T-helper 22 cell (primary cell): ENCODE data around the gene CHD6.

ENCODE experiments used
- DNase-seq: peaks from one replicate; pipeline ENCODE4 v3.0.0-alpha.2; 2020; ENCODE audit warnings: low read depth

The CHD6 gene

DNA sequence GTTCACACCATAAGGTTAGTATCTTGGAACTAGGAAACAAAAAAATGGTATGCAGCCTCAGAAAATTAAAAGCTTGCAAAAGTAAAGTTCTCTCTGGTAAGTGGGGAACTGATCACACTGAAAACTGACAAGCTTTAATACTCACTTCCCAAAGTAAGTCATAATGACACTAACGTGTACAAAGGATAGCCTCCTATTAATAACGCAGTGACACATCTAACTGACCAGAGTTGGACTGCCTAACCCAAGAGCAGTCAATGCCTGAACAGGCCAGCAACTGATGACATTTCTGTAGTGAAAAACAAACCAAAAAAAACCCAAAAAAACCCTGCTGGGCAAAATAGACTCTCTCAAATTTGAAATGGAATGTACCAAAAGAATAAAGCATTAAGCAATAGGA is 30.7 kb downstream of the CHD6 start:
- DNase-seq = no peak

DNA sequence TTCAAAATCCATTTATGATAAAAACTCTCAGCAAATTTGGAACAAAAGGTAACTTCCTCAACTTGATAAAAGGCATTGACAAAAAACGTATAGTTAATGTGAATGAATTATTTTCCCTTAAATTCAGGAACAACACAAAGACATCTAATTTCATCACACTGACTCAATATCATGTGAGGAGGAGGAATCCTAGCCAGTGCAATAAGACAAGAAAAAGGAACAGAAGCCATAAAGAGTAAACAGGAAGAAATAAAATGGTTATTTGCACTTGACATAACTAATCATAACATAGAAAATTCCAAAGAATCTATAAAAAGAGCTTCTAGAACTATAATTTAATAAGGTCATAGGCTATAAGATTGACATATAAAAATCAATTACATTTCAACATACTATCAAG is 31.4 kb downstream of the CHD6 start:
- no peak for DNase-seq

DNA sequence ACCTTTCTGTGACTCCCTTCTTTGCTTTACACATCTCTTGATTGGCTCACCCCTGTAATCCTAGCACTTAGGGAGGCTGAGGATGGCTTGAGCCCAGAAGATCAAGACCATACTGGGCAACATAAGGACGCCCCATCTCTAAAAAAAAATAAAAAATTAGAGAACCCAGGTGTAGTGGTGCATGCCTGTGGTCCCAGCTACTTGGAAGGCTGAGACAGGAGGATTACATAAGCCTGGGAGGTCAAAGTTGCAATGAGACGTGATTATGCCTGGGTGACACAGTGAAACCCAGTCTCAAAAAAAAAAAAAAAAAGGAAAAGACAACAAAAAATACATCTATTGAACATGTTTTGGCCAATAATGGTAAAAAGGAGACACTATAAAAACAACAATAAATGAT is 37.8 kb downstream of the CHD6 start:
- DNase-seq = no peak

DNA sequence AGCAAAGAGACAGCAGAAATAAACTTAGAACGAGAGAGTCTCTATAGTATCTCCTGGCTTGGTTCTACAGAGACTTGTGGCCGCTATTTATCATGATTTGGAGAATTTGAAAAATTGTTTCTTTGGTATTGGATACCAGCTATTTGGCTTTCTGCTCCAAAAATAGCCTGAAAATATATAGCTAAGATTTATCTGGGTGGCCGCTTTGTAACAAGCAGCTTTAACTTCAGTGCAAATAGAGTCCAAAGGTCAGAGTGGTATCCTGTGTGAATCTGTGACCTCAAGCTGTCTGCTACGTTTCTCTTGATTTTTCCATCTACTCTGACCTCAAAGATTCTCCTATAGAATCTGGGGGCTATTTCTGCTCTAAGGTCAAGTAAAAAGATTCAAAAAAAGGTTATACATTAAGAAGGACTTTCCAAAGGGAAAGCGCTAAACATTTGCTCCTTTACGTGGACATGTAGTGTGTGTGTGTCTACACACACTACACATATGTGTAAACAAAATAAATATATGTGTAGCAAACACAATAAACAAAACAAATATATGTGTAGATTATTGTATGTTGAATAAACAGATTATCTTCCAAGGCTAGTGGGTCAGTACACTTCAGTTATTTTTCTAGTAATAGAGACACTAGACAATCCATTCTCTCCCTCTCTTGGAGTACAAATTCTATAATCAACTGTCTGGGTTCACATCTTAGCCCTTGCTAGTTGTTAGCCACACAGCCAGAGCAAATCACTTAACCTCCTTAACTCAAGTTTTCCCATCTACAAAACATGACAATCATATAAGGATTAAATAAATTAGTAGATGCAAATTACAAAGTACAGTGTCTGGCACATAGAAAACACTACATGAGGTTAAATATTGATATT is 40.8 kb downstream of the CHD6 start:
- DNase-seq = no peak

- DNase-seq = no peak
Observed at GRCh38 chr20:41575412-41575811, 42.8 kb downstream of the CHD6 start.

DNA sequence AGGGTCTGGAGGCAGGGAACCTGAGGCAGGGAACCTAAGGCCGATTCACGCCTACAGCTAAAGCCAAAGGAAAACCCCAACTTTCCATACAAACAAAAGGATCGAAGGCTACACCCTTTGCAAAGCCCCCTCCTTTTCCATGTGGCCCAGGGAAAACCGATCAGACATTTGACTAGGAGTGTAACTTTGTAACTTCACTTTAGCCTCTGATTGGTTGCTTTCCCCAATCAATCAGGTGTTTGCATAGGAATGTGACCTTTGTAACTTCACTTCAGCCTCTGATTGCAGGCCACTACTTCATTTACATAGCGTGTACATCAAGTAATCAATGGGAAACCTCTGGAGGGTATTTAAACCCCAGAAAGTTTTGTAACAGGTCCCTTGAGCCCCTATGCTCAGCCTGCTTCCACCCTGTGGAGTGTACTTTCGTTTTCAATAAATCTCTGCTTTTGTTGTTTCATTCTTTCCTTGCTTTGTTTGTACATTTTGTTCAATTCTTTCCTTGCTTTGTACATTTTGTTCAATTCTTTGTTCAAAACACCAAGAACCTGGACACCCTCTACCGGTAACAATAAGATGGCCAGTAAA is 43.3 kb downstream of the CHD6 start:
- DNase-seq = no peak

DNA sequence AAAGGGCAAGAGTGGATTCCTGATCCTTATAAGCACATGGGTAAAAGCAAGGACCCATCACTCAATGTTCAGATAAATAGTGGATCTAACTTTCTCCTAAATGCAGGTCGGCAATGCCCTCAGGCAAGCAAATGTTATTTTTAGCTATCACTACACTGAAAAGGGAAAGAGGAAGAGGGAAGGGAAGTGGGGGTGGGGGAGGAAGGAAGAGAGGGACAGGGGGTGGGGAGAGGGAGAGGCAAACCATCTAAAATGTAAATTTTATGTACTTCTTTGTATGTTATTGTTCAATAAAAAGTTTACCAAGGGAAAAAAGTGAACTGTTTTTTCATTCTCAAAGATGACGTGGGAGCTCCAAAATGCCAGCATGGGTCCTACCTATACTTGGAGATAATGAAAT is 44.2 kb downstream of the CHD6 start:
- no peak for DNase-seq

GRCh38 chr20:41572010-41572572 is 46.1 kb downstream of the CHD6 start:
- no peak for DNase-seq

DNA sequence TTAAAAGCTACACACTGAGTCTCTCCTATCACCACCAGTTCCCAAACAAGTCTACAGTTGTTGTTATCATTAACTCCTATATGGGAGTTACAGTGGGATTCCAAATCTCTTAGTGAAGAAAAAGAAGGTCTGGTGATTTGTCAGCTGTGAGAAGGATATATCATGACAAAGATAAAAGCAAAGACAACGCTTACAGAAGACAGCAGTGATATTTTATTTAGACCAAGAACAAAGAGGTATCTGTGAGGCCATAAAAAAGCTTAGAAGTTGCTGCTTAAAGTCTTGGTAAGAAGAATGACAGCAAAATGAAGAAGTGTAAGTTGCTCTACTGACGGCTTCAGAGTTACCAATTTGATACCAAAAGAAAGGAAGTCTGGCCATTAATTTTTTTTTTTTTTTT is 47.2 kb downstream of the CHD6 start:
- DNase-seq = no peak

- no peak for DNase-seq
Observed at GRCh38 chr20:41570557-41570956, 47.6 kb downstream of the CHD6 start.

GRCh38 chr20:41567615-41568014 is 50.6 kb downstream of the CHD6 start:
- no peak for DNase-seq

- no peak for DNase-seq
Observed at GRCh38 chr20:41566896-41567527, 51.2 kb downstream of the CHD6 start.

DNA sequence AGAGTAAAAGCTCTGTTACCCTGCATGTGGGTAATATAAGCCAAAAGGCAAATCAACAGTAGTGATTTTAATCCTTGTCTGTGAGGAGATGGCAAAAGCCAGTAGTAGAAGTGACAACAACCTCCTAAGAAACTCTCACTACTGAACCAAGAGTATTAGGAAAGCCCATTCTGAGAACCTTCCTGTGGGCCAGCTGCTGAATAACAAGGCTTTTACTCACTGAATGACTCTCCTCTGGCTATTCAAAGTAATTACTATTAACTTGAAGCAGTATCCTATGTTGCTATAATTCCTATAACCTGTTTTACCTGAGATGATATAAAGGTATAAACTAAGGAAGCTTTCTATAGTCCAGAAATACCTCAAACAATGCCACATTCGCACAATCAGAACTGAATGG is 55.1 kb downstream of the CHD6 start:
- no peak for DNase-seq

DNA sequence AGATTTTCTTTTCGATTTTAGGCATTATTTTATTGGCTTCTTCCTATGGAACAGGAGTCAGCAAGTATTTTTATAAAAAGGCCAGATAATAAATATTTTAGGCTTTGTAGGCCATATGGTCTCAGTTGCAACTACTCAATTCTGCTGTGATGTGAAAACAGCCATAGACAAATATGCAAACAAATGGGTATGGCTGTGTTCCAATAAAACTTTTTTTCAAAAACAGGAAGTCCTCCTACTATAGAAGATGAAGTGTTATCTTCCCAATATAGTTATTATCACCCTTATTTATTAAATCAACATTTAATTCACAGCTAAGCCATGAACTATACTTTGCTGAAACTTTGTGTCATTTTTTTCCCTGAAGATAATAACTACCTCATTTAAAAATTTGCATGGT is 57.2 kb downstream of the CHD6 start:
- no peak for DNase-seq

DNA sequence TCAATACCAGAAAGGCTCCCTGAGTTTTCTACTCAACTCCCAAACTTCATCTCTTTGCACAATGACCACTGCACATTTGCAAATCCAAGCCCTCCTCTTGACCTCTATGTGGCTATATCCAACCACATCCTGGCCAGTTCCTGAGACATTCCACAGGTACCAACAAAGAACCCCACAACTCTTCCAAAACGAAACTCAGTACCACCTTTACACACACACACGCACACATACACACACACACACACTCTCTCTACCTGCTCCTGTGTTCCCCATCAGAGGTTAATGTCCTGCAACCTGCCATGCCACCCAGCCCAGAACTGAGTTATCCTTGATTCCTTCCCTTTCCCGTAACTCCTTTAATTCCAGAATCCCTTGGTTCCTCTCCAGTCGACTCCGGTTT is 58.5 kb downstream of the CHD6 start:
- DNase-seq = no peak

- DNase-seq = no peak
Observed at GRCh38 chr20:41553142-41553879, 64.9 kb downstream of the CHD6 start.

DNA sequence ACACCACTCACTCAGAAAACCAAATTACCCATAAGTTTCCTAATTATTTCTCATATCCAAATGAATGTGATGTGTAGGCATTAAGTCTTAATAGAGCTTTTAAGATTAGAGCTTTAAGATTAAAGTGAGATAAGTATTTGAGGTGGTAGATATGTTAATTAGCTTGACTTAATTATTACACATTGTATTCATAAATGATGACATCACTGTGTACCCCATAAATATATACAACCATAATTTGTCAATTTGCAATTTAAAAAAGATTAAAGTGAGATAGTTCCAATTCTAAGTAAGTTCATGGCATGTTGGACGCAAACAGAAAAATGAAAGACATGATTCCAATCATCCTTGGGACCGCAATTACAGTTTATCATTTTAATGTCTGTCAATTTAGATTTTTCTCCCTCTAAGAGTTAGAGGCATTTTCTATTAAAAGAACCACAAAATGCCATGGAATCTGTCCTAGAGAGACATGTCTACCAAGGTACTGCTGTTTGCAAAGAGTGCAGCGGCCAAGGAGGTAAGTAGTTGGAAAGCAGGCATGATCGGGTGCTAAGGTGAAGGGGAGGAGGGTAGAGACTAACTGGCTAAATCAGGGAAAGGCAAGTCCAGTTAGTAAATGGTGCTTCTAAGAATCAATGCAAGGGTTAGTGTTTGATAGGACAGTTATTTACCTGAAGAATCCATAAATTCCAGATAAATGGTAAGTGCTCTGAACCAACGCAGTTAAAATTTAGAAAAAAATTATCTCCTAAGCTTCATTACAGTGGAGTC is 65.7 kb downstream of the CHD6 start:
- DNase-seq = no peak

- DNase-seq = no peak
Observed at GRCh38 chr20:41551011-41551705, 67.0 kb downstream of the CHD6 start.

DNA sequence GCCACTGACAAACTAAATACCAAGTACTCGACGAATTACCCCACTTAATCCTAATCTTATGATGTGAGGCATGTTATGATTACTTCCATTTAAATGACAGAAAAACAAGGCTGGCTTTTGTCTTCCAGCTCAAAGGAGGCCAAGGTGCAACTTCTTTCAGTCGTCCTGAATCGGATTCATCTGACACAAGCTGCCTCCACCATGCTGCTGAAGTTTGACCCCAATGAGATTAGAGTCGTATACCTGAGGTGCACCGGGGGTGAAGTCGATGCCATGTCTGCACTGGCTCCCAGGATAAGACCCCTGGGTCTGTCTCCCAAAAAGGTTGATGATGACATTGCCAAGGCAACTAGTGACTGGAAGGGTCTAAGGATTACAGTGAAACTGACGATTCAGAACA is 71.0 kb downstream of the CHD6 start:
- no peak for DNase-seq

GRCh38 chr20:41546535-41546934 is 71.6 kb downstream of the CHD6 start:
- no peak for DNase-seq

DNA sequence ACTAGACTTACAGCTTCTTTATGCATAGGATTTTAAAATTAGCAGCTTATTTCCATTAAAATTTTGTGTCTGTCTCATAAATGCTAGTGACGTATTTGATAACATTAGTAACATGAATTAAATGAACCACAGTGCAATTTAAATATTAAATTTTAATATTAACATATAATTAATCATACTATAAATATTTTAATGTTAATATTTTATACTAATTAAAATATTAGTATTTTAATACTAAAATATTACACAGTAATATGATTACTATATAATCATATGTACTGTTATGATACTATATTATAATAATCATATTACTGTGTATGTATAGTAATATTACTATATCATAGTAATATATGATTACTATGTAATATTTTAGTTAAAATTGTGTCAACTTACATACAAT is 73.7 kb downstream of the CHD6 start:
- no peak for DNase-seq
